NAMALWA (cell line): ENCODE data around the gene KRTAP5-4.
"Not testable (repeated sequence)": the region's sequence is repeated elsewhere in the genome, so short reads cannot be mapped to it uniquely, and the experiment has no call there.

Experiments used
- DNase-seq: peaks from one replicate; pipeline ENCODE4 v3.0.0-alpha.2; 2015; ENCODE audit warnings: low spot score

The KRTAP5-4 gene

DNA sequence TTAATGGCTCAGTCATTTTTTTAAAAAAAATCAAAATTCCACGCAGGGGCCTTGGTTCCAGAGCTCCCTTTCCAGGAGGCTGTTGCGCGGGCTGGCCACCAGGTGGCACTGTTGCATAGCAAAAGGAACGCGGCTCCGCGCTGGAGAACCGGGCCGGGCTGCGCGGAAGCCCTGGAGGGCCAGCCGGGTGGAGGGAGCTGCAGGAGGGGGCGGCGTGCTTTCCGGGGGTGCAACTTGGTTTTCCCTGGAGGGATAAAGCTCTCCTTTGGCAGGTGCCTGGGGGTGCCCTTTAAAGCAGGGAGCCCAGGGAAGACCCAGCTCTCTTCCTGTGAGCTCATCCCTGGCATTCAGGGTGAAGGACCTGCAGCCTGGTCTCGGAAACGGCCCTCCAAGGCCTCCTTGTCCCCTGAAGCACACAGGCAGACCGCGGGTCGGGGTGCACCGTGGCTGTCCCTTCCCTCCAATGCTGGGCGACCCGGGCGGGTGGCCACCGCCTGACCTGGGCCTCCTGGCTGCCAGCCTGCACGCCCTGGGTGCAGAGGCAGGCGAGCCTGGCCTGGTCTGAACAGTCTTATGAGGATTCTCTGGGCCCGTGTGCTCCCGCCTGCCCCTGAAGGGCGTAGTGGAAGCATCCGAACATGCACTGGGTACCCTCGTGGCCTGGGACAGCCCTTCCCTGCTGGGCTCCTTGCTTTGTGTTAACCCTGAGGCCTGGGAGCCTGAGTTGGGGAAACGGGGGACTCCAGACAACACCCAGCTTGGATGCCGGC lies 31.0 kb upstream of the KRTAP5-4 start:
- DNase-seq = peak; percentile 73

DNA sequence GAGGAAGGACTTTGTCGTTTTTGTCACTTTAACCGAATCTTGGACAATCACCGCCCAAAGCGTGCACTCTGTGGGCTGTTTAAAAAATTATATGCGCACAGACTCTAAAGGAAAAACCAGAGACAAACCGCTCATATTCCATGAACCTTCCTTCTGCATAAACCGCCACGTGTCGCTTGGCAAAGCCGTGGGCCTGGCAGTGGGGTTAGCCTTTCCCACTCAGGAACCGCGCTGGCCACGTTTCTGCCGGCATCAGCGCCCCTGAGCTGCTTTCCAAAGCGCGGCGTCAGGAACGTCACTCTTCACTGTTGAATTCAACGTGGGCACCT lies 30.5 kb upstream of the KRTAP5-4 start:
- no peak for DNase-seq

DNA sequence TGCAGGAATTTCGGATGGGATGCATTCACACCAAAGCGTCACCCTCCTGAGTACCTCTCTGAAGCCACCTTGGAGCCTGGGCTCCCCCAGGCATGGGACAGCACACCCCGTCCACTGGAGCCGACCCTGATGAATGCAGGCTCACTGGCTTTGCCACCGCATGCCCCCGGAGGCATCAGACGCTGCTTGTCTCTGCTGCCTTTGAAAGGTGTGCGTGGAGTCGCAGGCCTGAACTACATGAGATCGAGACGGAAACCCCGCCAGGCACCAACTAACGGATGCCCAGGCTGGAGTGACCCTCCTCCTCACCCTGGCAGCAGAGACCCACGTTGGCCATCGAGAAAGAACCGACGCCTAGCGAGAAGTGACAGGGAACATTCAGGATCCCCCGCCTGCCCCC lies 30.1 kb upstream of the KRTAP5-4 start:
- DNase-seq = no peak

DNA sequence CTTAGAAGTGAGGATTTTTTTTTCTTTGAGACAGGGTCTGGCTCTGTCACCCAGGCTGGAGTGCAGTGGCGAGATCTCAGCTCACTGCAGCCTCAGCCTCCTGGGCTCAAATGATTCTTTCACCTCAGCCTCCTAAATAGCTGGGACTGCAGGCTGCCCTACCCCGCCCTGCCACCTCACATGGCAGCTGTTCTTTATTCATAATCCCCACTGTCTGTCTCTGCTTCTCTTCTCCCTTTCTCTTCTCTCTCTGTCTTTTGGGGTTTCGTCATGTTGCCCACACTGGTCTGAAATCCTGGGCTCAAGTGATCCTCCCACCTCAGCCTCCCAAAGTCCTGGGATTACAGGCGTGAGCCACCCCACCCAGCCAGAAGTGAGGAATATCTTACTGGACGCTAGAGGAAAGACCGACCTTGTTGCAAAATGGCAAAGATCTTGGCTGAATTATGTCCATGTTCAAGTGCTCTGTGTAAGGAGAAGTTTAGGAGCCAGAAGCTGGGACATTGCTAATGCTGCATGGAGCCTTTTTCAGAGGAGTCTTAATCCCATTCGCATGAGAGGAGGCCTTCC lies 29.6 kb upstream of the KRTAP5-4 start:
- DNase-seq = no peak

DNA sequence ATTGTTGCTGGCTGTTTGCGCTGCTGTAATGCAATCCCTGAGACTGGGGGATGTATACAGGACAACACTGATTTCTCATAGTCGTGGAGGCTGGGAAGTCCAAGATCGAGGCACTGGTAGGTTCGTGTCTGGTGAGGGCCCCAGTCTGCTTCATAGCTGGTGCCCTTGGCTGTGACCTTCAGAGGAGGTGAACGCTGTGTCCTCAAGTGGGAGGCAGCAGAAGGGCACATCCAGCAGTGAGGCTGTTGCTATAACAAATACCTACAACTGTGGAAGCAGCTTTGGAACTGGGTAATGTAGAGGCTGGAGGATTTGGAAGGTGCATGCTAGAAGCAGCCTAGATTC lies 29.0 kb upstream of the KRTAP5-4 start:
- DNase-seq = no peak

DNA sequence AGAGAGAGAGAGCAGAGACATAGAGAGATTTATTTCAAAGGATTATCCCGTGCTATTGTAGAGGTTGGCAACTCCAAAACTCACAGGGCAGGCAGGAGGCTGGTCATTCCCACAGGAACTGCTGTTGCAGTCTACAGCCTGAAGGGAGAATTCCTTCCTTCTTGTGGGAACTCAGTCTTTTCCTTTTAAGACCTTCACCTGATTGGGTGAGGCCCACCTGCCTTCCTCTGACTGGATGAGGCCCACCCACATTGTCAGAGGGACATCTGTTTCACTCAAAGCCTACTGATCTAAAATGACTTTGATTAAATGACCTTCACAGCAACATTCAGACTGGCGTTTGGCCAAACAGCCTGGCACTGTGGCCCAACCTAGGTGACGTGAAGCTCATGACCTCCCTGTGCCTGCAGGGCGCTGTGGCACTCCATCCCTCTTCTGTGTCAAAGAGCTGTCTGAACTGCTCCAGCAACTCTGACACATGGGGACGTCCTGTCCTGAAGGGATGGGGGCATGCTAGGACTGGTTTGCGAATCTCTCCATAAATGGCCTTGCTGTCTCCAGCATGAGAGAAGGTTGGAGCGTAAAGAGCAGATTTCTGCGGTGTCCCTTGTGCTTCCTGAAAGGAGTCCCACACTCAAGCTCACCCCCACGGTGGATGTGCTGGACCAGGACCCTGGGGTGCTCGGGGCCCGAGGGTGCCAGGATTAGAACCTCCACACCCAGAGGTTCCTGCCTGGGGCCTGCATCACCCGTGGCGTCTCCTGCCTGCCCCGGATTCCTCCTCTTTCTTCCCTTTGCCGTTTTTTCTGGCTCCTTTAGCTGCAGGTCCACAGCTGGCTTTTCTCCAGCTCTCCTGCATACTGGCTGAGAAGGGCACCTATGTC lies 28.3 kb upstream of the KRTAP5-4 start:
- no peak for DNase-seq

DNA sequence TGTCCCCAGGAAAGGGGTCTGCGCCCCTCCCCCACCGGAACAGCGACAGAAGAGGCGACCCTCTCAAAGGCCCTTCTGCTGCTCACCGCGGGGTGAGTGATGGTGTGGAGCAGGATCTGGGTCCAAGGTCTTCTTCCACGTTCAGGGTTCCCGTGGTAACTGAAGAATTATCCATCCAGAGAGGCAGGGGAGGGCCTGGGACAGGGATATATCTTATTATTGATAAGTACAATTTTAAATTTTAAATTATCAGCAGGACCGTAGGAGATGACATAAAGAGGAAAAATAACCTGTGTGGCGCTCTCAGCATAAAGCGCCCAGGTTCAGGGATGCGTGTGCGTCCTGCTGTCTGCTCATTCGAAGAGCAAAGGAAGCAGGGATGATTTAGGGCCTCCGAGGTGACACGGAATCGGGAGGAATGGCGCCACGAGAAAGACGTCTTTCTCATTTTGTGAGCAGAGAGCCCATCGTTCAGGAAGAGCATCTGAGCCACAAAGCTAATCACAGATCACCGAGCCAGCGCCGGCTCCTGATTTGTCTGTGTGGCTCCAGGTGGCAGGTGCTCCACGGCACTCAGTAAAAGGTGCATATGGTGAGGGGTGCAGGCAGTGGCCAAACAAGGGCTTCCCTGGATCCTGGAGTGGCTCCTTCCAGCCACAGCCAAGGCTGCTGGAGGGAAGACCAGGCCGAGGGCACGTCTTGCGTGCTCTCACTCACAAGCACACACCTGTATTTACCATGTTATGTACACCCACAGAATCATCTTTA lies 26.9 kb upstream of the KRTAP5-4 start:
- DNase-seq = no peak

DNA sequence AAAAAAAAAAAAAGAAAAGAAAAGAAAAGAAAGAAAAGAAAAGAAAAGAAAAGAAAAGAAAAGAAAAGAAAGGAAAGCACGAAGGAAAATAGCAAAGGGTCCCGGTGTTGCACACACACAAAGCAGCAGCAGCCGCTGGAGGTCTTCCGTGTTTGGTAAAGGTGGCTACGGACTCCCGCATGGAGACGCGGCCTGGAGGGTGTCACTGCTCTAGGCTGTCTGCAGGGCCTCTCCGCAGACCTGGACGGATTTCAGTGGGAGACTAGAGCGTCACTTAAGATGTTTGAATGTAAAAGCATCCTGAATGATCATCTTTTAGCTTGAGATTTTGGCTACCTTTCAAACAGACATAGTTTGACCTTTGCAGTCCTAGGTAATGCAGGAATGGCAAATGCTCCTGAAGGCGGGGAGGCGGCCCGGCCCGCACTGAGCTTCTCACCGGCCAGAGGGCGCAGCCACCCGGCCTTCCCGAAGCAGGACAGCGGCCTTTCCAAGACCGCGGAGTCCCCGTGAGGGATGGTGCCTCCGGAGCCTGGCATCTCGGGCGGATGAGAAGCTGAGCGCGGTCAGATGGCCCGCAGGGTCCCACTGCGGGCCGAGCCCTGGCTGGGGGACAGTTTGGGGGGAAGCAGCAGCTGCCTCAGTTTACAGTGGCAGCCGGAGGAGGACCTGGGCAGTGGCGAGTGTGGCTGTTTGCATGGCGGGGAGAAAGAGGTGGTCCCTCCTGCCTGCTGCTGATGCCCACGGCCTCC lies 26.1 kb upstream of the KRTAP5-4 start:
- DNase-seq = no peak

DNA sequence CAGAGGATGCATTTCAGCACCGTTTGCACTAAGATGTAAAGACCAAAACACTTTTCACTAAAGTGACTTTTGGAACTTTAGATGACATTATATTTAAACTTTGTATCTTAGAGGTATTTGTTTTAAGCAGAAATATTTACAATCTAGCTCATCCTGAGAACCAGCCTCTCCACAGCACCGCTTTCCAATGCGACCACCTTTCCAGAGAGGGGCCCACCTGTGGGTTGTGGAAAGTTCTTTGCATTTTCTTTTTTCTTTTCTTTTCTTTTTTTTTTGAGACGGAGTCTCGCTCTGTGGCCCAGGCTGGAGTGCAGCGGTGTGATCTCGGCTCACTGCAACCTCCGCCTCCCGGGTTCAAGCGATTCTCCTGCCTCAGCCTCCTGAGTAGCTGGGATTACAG lies 24.6 kb upstream of the KRTAP5-4 start:
- DNase-seq = not testable (repeated sequence)

DNA sequence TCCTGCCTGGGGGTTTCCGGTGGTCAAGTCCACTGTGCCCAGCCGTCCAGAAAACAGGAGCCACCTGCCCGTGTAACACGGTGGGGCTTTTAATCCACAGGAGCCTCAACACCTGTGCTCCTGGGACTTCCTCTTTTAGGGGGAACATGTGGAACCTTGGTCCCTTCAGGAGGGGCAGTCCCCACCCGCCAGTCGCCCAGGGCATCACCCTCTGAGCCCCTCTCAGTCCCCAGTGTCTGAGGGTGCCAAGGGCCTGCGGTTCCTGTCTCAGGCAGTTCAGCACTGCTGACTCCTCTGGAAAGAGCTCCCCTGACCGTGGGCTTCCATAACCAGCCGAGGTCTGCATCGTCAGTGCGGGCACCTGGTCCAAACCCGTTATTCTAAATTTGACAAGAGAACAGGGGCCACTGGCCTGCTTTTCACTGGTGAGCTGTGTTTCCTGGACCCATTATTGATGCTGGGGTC lies 23.5 kb upstream of the KRTAP5-4 start:
- no peak for DNase-seq

DNA sequence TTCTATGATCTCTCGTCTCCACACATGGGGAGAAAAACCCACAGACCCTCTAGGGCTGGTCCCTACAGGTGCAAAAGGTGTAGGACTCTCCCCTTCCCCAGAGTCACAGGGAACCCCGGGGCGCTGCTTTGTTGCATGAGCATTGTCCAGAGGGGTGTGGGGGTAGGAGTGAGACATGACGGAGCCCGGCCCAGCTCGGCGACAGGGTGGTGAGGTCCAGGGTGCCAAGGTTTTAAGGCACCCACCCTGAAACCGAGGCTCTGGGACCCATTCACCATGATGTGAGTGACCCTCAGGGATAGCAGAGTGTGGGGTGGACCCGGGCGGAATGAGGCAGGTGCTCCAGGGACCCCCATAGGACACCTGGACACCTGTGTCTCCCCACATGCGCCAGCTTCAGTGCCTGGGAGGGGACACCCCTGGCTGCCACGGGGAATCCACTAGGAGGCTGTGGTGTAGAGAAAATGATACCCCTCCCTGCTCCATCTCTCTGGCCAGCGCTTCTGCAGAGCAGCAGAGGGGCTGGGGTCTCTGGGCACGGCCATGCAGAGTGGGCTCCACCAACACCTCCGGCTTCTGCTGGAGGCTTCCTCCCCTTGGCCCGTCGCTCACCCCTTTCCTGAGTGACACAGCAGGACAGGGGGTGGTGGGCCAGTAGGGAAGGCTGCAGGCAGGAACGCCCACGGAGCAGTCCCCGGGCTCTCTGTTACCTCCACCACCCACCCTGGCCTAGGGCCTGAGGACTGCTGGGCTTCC lies 22.8 kb upstream of the KRTAP5-4 start:
- DNase-seq = no peak

DNA sequence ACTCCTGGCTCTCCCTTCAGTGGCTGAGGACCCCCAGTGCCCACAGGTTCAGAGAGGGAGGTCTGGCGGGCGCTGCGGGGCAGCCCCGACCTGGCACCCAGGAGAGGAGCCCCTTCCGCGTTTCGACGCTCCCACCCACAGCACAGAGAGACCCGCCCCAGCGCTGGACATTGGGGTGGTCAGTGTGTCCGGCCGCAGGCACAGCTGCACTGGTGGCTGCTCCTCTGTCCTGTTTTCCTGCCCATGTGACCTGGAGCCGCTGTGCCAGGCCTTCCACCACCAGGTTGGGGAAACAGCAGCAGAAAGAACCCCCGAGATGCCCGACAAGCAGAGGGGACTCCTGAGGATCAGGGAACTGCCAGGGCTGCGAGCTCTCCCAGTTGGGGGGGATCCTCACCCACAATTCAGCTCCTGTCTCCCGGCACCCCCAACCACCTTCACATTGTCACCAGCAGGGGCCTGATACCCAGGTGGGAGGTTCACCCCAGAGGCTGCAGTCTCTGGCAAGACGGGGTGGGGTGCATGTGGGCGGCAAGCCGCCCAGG lies 21.3 kb upstream of the KRTAP5-4 start:
- no peak for DNase-seq

DNA sequence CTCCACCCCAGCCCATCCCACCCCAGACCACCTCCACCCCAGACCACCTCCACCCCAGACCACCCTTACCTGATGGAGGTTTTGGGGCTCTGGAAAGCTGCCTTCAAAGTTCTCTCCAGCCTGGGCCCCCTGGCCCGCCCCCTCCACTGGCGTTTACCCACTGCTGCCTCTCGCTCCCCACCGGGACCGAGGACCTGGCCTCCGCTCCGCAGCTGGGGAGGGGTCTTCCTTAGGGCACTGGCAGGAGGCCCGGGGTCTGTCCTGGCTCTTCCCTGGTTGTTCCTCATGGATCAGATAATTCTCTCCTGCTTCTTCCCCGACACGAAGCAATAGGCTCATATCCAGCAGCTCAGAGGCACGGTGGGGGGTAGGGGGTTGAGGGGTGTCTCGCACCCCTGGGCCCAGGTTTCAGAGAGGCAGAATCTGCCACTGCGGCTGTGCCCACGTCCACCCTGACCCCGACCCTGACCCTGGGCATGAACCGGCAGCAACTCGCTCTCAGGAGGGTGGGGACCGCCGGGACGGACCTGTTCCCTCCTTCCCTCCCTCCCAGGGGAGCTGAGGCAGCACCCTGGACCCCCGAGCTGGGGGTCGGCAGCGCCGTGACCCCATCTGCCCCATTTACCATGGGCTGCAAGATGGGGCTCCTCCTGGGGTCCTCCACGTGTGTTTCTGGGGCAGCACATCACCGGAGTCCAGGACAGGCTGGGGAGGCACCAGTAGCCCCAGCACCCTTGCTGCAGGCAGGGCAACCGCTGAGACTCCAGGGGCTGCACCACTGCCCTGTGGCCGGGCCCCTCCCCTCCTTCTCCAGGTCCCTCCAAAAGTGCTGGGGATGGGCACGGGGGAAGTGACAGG lies 20.6 kb upstream of the KRTAP5-4 start:
- DNase-seq = no peak

DNA sequence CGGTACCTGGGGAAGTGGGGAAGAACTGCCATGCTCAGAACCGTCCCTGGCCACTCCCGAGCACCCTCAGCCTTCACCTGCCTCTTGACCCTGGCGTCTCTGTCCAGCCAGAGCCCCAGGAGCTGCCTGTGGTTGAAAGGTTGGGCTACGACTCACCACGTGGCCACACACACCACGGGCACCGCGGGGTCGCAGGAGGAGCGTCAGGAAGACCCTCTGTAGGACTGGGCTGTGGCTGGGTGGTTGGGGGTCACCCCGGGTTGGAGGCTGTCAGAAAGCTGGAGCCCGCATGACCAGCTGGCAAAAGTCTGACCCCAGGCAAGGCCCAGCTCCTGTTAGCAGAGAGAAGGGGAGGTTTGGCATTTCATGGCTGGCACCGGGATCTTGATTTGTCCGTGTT lies 19.2 kb upstream of the KRTAP5-4 start:
- no peak for DNase-seq

DNA sequence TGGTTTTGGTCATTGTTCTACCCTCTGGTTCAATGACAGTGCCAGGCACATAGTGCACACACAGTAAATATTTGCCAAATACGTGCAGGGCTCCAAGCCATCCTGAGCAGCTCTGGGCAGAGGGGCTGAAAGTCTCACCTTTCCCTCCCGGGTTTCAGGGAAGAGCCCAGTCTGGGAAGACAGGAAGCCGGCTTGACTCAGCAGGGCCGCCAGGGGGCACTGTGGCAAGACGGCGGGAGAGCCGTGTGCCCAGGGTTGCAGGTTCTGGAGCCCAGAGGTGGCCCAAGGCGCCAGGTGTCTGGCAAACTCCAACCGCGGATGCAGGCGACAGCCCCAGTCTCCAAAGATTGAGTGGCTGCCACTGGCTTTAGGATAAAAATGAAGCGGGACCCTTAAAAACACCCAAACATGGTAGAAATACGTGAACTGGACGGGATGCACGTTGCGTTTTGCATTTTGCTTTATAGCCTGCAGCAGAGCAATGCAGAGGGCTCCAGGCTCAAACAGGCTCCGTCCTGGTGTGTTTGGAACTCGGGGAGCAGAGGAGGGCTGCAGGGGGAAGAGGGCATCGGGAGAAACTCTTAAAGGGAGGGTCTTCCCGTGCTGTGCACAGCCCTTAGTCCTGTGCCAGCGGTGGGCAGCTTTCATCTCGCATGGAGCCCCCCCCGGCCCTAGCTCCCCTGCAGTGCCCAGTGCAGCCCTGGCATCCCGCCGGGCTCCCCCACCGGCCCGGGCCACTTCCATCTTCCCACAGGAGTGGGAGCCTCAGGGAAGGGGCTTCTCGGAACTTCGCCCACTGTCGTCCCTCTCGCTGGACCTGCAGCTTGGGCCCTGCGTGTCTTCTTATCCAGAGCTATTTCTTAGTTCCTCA lies 18.4 kb upstream of the KRTAP5-4 start:
- peak; percentile 35 for DNase-seq

DNA sequence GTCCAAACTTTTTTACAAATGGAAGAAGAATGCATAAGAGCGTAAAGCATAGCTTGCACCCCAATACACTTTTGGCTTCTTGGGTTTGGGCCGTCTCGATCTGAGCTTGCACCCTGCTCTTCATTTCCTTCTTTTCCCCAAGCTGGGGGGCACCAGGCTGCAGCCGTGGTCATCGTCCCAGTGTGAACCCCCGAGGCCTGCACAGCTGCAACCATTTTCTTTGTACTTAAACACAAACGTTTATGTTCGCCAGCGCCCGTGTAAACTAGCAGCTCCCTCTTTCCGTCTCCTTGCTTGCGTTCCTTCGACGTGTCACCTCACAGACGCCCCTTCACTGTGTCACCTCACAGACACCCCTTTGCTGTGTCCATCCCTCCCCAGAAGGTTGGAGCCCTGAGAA lies 17.7 kb upstream of the KRTAP5-4 start:
- no peak for DNase-seq

DNA sequence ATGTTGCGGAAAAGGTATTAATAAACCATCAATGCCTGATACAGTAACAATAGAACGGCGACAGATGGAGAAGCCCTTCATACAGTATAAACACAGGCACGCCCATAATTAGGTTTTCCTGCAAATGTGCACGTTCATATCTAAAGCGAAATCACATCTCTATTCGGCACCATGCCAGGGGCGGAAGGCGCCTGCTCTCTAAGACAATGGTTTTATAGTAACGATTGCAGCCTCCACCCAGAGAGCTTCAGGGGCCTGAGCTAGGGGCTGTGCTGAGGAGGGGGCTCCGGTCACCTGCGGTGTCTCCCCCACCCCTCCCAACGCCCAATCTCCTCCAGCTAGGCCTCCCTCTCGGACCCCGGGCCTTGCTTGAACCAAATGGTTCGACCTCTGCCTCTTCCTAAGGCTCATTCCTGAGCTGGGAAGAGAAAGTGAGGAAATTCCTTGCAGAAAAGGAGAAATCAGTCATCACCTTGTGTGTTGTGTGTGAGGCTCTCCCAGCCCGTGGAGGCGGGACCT lies 17.2 kb upstream of the KRTAP5-4 start:
- DNase-seq = no peak

DNA sequence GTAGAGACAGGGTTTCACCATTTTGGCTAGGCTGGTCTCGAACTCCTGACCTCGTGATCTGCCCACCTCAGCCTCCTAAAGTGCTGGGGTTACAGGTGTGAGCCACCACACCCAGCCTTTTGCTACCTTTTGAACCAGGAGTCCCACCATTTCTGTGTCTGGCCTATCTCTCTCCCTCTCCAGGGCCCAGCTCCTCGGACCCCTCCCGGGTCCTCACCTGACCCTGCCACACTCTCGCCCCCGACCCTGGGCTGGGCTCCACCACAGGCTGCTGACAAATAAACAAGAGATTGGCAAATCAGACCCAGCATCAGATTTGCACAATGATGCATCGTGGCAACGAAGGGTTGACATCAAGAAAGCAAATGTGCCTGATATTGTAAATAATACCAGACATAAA lies 16.4 kb upstream of the KRTAP5-4 start:
- DNase-seq = no peak
